T47D (cell line): Measurements from ENCODE around the gene EFHC1.
A peak's percentile ranks its signal among the peaks of the same experiment; 100 is the strongest.

Experiments used
- DNase-seq, 2 experiments: peaks; one replicate each; pipeline versions ENCODE4 v3.0.0 to v3.0.0-alpha.2; 2011 to 2012; ENCODE audit warnings: low read depth in 1 of 2, low spot score in 1 of 2
- JUND ChIP-seq: IDR thresholded peaks from 2 replicates; pipeline ENCODE4 v1.6.1; 2012; ENCODE audit warnings: low read depth
- in situ Hi-C: cut with HindIII; loops from 2 replicates; pipeline ENCODE4 v1.10.0; 2016; ENCODE audit warnings: low sequenced_read_pairs, low pct_unique_long_range_greater_than_20kb

The EFHC1 gene

DNA sequence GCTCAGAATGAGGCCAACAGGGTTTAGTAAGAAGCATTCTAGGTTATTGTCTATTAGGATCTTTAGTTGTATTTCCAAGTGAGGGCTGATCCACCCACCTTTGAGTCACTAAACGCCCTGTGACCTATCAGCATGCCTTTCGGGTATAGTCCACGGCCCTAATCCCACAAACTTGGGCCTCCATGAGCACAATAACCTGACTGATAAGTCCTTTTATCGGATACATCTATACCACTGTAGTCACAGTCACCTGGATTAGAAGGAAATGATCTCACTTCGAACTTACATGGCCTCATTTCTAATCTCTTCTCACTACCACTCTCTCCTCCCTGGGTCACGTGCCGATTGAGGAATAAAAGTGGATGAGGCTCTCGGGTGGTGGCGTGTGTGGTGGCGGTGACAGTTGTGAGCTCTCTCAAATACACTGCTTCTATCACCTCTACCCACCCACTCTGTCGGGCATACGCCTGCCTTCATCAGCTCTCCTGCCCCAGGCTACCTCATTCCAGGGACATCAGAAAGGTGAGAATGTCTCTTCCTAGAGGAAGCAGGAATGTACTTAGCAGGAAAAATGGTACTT lies 91.5 kb downstream of the EFHC1 start:
- TF ChIP-seq JUND: no peak
- in situ Hi-C loops: no loop called here
- no peak for DNase-seq

DNA sequence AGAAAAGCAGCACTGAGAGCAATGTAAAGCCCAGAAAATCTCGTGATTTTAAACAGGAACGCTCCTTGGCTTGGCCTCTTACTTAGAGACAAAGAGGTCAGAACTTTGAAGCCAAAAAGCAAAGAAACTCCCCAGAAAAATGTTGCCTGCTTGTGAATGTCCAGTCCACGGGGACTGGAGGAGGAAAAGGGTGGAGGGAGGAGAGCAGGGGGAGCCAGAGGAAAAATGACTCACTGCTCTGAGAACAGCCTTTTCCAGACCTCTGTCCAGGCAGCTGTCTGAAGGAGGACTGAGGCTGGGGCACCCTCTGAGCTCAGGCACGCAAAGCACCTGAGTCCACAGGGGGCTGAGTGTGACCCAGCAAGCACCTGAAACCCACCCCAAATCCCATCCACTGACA lies 92.1 kb downstream of the EFHC1 start:
- no peak for DNase-seq
- in situ Hi-C loops: no loop called here
- TF ChIP-seq JUND: no peak

GRCh38 chr6:52513464-52513863 lies 93.3 kb downstream of the EFHC1 start:
- in situ Hi-C loops: no loop called here
- no peak for TF ChIP-seq JUND
- no peak for DNase-seq

DNA sequence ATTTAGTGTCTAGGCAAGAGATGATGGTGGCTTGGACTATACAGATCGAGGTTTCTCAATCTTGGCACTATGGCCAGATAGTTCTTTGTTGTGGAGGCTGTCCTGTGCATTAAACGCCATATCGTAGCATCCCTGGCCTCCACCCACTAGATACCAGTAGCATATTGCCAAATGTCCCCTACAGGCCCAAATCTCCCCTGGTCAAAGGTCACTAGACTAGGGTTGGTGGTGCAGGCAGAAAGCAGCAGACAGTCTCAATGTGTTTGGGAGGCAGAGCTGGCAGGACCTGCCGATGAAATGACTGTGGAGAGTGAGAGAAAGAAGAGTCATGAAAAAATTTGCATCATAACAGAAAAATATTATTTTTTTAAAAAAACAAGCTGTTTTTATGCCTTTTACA lies 93.8 kb downstream of the EFHC1 start:
- TF ChIP-seq JUND: no peak
- in situ Hi-C loops: no loop called here
- no peak for DNase-seq

GRCh38 chr6:52514514-52514913 lies 94.4 kb downstream of the EFHC1 start:
- in situ Hi-C loops: no loop called here
- no peak for TF ChIP-seq JUND
- DNase-seq: no peak

DNA sequence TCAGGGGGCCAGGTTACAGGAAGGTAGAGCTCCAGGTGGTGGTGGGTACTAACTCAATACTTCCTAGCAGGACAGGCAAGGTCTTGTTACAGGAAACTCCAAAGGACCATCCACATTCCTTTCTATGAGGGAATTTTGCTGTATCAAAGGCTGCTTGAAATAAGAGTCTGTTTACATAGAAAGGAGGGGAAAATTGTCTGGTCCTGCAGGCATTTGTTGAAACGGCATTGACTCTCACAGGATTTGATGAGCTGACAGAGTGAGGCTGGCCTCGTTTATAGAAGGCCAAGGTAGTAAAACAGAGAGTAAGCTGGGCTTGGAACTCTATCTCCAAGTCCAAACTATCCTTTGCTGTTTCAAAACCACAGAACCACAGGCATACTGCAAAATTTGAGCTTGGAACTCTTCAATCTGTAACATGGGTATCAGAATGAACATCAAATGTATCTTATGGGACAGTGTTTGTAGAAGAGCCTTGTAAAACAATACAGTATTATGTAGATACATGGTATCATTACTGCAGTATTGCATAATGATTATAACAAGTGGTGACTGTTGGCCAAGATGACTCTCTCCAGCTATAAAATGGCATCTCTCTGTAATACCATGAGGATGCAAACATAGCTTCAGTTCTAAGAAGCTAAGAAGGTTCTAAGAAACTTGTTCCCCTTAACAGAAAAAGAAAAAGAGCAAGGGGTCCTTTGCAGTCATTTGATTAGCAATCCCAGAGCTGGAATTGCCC lies 95.2 kb downstream of the EFHC1 start:
- no peak for TF ChIP-seq JUND
- no peak for DNase-seq
- in situ Hi-C loops: no loop called here

- TF ChIP-seq JUND: no peak
- in situ Hi-C loops: no loop called here
- no peak for DNase-seq
Observed at GRCh38 chr6:52516269-52516668, 96.1 kb downstream of the EFHC1 start.

DNA sequence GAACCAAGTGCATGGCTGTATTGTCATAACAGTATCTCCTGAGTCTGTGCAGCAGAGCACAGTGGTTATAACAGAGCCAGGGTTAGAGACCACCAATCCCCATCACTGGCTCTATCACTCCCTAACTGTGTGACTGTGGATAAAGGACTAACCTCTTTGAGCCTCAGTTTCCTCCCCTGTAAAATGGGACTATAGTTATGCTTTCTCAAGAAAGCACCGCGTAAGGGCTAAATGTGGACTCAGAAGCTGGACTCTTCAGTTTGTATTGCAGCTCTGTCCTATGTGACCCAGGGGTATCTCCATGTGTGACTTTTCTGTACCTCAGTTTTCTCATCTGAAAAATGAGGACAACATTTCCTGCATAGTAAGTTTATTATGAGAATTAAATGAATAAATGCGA lies 96.8 kb downstream of the EFHC1 start:
- DNase-seq: no peak
- TF ChIP-seq JUND: no peak
- in situ Hi-C loops: no loop called here

GRCh38 chr6:52517502-52518278 lies 97.5 kb downstream of the EFHC1 start:
- in situ Hi-C loops: no loop called here
- peak; percentile 55; the same call in 1 of the 2 replicates for TF ChIP-seq JUND
- peak in 1 of 2 experiments; percentile 27 for DNase-seq

GRCh38 chr6:52518279-52518945 lies 98.3 kb downstream of the EFHC1 start:
- no peak for TF ChIP-seq JUND
- no peak for DNase-seq
- in situ Hi-C loops: no loop called here

GRCh38 chr6:52519618-52520017 lies 99.5 kb downstream of the EFHC1 start:
- DNase-seq: no peak
- in situ Hi-C loops: no loop called here
- TF ChIP-seq JUND: no peak

DNA sequence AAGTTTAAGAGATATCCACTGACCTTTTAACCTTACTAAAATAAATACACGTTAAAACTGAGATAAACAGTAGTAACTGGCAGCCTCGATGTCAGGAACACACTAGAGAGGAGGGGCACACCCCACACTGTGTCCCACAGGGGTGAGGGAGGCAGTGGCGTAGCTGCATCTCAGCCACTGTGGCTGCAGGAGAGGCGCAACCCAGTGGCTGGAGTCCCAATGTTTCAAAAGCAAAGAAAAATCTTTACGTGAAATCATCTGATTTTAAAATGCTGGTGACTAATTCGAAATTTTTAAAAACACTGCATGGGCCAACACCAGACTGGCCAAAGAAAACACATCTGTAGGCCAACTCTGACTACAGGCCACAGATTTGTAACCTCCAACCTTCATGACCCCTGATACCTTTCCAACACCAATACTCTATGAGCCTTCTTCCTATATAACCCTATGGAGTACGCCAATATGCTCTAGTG lies 102.0 kb downstream of the EFHC1 start:
- no peak for TF ChIP-seq JUND
- in situ Hi-C loops: no loop called here
- DNase-seq: no peak

DNA sequence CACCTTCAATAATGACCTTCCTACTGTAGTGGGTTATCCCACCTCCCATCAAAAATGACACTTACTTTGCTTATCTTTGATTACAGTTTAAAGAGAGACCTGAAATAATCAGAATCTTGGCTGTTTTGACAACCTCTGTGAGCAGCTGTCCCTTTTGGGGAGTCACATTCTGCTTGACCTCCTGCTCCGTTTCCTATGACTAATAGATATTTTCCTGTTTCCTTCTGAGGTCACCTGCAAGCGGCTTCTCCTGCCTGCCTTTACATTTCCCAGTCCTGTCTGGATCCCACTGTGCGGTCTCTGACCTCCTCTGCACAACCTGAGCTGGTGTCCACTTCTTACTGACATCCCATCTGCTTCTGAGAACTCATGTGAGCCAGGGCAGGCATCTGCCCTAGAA lies 102.5 kb downstream of the EFHC1 start:
- no peak for DNase-seq
- in situ Hi-C loops: no loop called here
- TF ChIP-seq JUND: no peak
